Ascending aorta (tissue), 2 donors: ENCODE data around the gene FHAD1. TPM values are rescaled to one million over a fixed set of nuclear protein-coding genes. Genes with fewer than 3 reads are reported as not detected.

Experiments
- DNase-seq, 2 donors: peaks; one replicate each; pipeline ENCODE4 v3.0.0-alpha.2; 2019; ENCODE audit warnings: low spot score in 2 of 2
- H3K27ac ChIP-seq, 2 donors: fragments of 200-600 bp; sonication (generic); one replicate each; pipeline ENCODE4 v1.5.1; 2016 to 2017; ENCODE audit warnings: mild to moderate bottlenecking in 1 of 2
- H3K27me3 ChIP-seq: fragments of 200-600 bp; sonication (generic); one replicate; pipeline ENCODE4 v1.5.1; 2017
- H3K36me3 ChIP-seq, 2 donors: fragments of 200-600 bp; sonication (generic); one replicate each; pipeline ENCODE4 v1.5.1; 2016
- H3K4me1 ChIP-seq, 2 donors: fragments of 200-600 bp; sonication (generic); one replicate each; pipeline ENCODE4 v1.5.1; 2016 to 2017; ENCODE audit warnings: mild to moderate bottlenecking in 1 of 2
- H3K4me3 ChIP-seq, 2 donors: fragments of 200-600 bp; sonication (generic); one replicate each; pipeline ENCODE4 v1.5.1; 2016 to 2017; ENCODE audit warnings: mild to moderate bottlenecking in 1 of 2
- H3K9me3 ChIP-seq, 2 donors: fragments of 200-600 bp; sonication (generic); one replicate each; pipeline ENCODE4 v1.5.1; 2016
- CTCF ChIP-seq, 3 experiments: fragments of 200-600 bp in 2 of 3; fragments of 450-650 bp in 1 of 3; sonication (generic) in 2 of 3; IDR thresholded peaks; one replicate each; pipeline ENCODE4 v1.5.1; 2016 to 2019; ENCODE audit warnings: antibody characterized with exemption in 3 of 3, mild to moderate bottlenecking in 1 of 3, moderate library complexity in 1 of 3
- intact Hi-C: fragments of 100-400 bp; cut with DNase I; formaldehyde crosslinking; loops from one replicate; pipeline ENCODE4 v1.15.1; 2023
- total RNA-seq: library from RNA; depleted of rRNA; stranded (reverse); fragments of >200 nt; gene quantifications from one replicate; pipeline ENCODE4 v1.1.0, GENCODE V29; 2016

FHAD1 gene
- total RNA-seq, 1 donor from 2014 or later, result not detected

- TF ChIP-seq CTCF (IDR thresholded peaks at IDR 0.05), result no peak
- H3K27ac ChIP-seq, result no peak overlapping the region
- no peak overlapping the region for H3K4me3 ChIP-seq
- no peaks in the 10 kb centered on the region for H3K9me3 ChIP-seq
- no peaks in the 10 kb centered on the region for H3K36me3 ChIP-seq
- intact Hi-C loops, result no loop called here
- no peaks in the 10 kb centered on the region for H3K27me3 ChIP-seq
- H3K4me1 ChIP-seq, result no peaks in the 10 kb centered on the region
- DNase-seq, result no peak
These were observed 135.8 kb downstream of the FHAD1 start for GRCh38 chr1:15382601-15383518.

DNA sequence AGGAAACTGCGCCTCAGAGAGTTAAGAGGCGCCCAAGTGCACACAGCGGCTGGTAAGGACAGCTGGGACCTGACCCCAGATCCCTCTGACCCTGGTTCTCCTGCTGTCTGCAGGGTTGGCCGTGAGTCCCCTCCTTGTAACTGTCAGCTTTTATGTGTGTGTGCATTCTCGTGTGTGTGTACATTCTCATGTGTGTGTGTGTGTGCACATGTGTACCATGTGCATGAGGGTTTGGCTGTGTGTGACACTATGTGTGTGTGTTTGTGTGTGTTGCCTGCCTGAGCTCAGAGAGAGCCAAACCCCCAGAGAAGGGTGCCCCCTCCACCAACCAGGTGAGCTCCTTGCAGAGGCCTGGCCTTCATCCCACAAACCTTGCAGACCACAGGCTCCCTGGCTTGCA, 136.8 kb downstream of the FHAD1 start:
- no peak overlapping the region for H3K27ac ChIP-seq
- H3K9me3 ChIP-seq, result no peaks in the 10 kb centered on the region
- no peaks in the 10 kb centered on the region for H3K27me3 ChIP-seq
- H3K36me3 ChIP-seq, result no peaks in the 10 kb centered on the region
- no peak for DNase-seq
- intact Hi-C loops, result no loop called here
- H3K4me3 ChIP-seq, result no peak overlapping the region
- no peak for TF ChIP-seq CTCF (IDR thresholded peaks at IDR 0.05)
- H3K4me1 ChIP-seq, result no peaks in the 10 kb centered on the region

- Histone ChIP-seq H3K9me3 (no peaks in the 10 kb centered on the region), H3K4me3 (no peak overlapping the region), H3K4me1 (no peaks in the 10 kb centered on the region), H3K27ac (no peak overlapping the region), H3K27me3 (no peaks in the 10 kb centered on the region), H3K36me3 (no peaks in the 10 kb centered on the region)
- no peak for TF ChIP-seq CTCF (IDR thresholded peaks at IDR 0.05)
- DNase-seq, result no peak
- intact Hi-C loops, result no loop called here
These were observed 137.4 kb downstream of the FHAD1 start for GRCh38 chr1:15384301-15384901.

DNA sequence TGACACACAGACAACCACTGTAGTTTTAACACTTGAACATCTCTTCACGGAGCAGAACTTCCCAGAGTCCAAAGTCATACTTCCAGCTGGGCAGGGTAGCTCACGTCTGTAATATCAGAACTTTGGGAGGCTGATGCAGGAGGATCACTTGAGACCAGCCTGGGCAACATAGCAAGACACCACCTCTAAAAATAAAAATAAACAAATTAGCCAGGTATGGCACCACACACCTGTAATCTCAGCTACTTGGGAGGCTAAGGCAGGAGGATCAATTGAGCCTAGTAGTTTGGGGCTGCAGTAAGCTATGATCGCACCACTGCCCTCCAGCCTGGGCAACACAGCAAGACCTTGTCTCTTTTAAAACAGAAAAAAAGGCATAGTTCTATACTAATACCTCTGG, 138.4 kb downstream of the FHAD1 start:
- H3K9me3 ChIP-seq, result no peaks in the 10 kb centered on the region
- TF ChIP-seq CTCF (IDR thresholded peaks at IDR 0.05), result no peak
- no peaks in the 10 kb centered on the region for H3K27me3 ChIP-seq
- no peak for DNase-seq
- H3K27ac ChIP-seq, result no peak overlapping the region
- intact Hi-C loops, result no loop called here
- H3K4me3 ChIP-seq, result no peak overlapping the region
- H3K36me3 ChIP-seq, result no peaks in the 10 kb centered on the region
- peaks cover 0 to 2% of the 10 kb centered on the region in 2 donors for H3K4me1 ChIP-seq

- intact Hi-C loops, result no loop called here
These were observed 139.2 kb downstream of the FHAD1 start for GRCh38 chr1:15386164-15386749.

More at GRCh38 chr1:15386164-15386749, 139.2 kb downstream of the FHAD1 start:
- Histone ChIP-seq H3K4me1 (peaks cover 0 to 2% of the 10 kb centered on the region in 2 donors), H3K4me3 (peak overlapping the region in 1 of 2 donors; percentile 40), H3K36me3 (no peaks in the 10 kb centered on the region), H3K27me3 (no peaks in the 10 kb centered on the region), H3K9me3 (no peaks in the 10 kb centered on the region), H3K27ac (no peak overlapping the region)
- no peak for DNase-seq
- no peak for TF ChIP-seq CTCF (IDR thresholded peaks at IDR 0.05)
